Measurements from ENCODE around the gene DCAF8.

DNA sequence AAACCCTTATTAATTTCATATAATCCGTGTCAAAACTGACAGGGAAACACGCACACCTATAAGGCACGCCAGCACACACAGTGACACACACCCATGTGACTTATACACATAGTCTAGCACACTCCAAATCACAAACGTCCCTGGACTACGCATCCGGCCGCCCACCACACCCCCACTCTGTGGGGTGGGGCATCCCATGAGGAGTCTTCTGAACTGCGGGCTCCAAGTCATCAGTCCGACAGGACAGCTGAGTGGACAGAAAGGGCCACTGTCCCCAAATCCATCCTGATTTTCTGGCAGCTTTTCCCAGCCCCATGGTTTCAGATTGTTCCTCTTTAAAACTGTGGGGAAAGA is 56.3 kb downstream of the DCAF8 start:
- TF ChIP-seq, protein P1, sequence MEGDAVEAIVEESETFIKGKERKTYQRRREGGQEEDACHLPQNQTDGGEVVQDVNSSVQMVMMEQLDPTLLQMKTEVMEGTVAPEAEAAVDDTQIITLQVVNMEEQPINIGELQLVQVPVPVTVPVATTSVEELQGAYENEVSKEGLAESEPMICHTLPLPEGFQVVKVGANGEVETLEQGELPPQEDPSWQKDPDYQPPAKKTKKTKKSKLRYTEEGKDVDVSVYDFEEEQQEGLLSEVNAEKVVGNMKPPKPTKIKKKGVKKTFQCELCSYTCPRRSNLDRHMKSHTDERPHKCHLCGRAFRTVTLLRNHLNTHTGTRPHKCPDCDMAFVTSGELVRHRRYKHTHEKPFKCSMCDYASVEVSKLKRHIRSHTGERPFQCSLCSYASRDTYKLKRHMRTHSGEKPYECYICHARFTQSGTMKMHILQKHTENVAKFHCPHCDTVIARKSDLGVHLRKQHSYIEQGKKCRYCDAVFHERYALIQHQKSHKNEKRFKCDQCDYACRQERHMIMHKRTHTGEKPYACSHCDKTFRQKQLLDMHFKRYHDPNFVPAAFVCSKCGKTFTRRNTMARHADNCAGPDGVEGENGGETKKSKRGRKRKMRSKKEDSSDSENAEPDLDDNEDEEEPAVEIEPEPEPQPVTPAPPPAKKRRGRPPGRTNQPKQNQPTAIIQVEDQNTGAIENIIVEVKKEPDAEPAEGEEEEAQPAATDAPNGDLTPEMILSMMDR (IDR thresholded peaks at IDR 0.05; ENCODE audit: insufficient read depth, low read depth, low read length) = no peak
- TF ChIP-seq EZH2 (IDR thresholded peaks at IDR 0.05; ENCODE audit: insufficient read depth, low read length) = no peak

Data from astrocyte (in vitro differentiated cells and primary cell).